GM12878 (cell line): ENCODE measurements around the gene WNT3A. TPM values are rescaled to one million over a fixed set of nuclear protein-coding genes. Genes with fewer than 3 reads are reported as not detected.

Experiments used
- ATAC-seq: fragments of 200-7000 bp; cut with Tn5 transposase; 3 replicates; pipeline ENCODE4 v1.9.1; 2020; ENCODE audit warnings: mild to moderate bottlenecking, moderate library complexity
- BruUV-seq: library from RNA; stranded (reverse); fragments of 400-500 nt; replicated peaks from 2 replicates; lab custom pipeline; 2021; lab: Mats Ljungman, UMichigan
- CTCF ChIA-PET: fragments of 300-600 bp; sonication (Branson Sonifier 250); formaldehyde crosslinking; extraction: SDS; loops from one replicate; lab custom pipeline; 2021; ENCODE audit warnings: inconsistent platforms; lab: Yijun Ruan, JAX
- POLR2A ChIA-PET: fragments of 350-600 bp; formaldehyde crosslinking; extraction: SDS; loops from one replicate; lab custom pipeline; 2021; ENCODE audit warnings: inconsistent platforms; lab: Charles Lee
- RAD21 ChIA-PET: fragments of 300-600 bp; sonication (Branson Sonifier 250); formaldehyde crosslinking; loops from one replicate; lab custom pipeline; 2023; ENCODE audit warnings: antibody characterized with exemption; ENCODE audit not compliant: unreplicated experiment; lab: Charles Lee
- SMC1A ChIA-PET: fragments of 300-600 bp; sonication (Branson Sonifier 250); formaldehyde crosslinking; loops from one replicate; lab custom pipeline; 2023; ENCODE audit not compliant: unreplicated experiment, uncharacterized antibody; lab: Charles Lee
- DNase-seq: peaks from one replicate; pipeline ENCODE4 v3.0.0-alpha.2; 2011; ENCODE audit warnings: low read depth, low spot score
- FAIRE-seq: peaks from 3 replicates; lab custom pipeline; 2011; peaks lifted over from hg19 to GRCh38; lab: Jason Lieb, UNC
- H2AFZ ChIP-seq: 2 replicates; pipeline ENCODE4 v1.6.0; 2011; ENCODE audit warnings: low read depth, low read length, control low read depth; ENCODE audit not compliant: control insufficient read depth
- H3K27ac ChIP-seq: 2 replicates; pipeline ENCODE4 v1.5.1; 2011; ENCODE audit warnings: control low read depth; ENCODE audit not compliant: control insufficient read depth, insufficient read depth
- H3K27me3 ChIP-seq, 2 experiments: replicated peaks in 1 of 2; 2 replicates each; pipeline versions ENCODE4 v1.6.0 to v1.6.1; 2011; ENCODE audit warnings: low read length in 1 of 2; ENCODE audit not compliant: control insufficient read depth in 2 of 2, insufficient read depth in 2 of 2
- H3K36me3 ChIP-seq, 2 experiments: 2 replicates each; pipeline ENCODE4 v1.5.1; 2011; ENCODE audit warnings: low read length in 1 of 2; ENCODE audit not compliant: control insufficient read depth in 2 of 2, insufficient read depth in 2 of 2
- H3K4me1 ChIP-seq: 2 replicates; pipeline ENCODE4 v1.6.1; 2011; ENCODE audit warnings: mild to moderate bottlenecking, low read length, moderate library complexity, mixed read lengths; ENCODE audit not compliant: control insufficient read depth, insufficient read depth
- H3K4me2 ChIP-seq: 2 replicates; pipeline ENCODE4 v1.6.0; 2011; ENCODE audit warnings: control low read depth; ENCODE audit not compliant: control insufficient read depth, insufficient read depth
- H3K4me3 ChIP-seq: fragments of 200-600 bp; sonication (generic); 2 replicates; pipeline ENCODE4 v1.5.1; 2016
- H3K79me2 ChIP-seq: 2 replicates; pipeline ENCODE4 v1.6.0; 2011; ENCODE audit warnings: low read length; ENCODE audit not compliant: control insufficient read depth, insufficient read depth
- H3K9ac ChIP-seq: 2 replicates; pipeline ENCODE4 v1.8.0; 2011; ENCODE audit warnings: low read length, control low read depth, mixed read lengths; ENCODE audit not compliant: control insufficient read depth, insufficient read depth
- H3K9me3 ChIP-seq: replicated peaks from 3 replicates; pipeline ENCODE4 v1.5.1; 2011; ENCODE audit warnings: mild to moderate bottlenecking, low read length; ENCODE audit not compliant: control insufficient read depth, insufficient read depth
- H4K20me1 ChIP-seq: 2 replicates; pipeline ENCODE4 v1.6.0; 2011; ENCODE audit not compliant: control insufficient read depth, insufficient read depth
- BRCA1 ChIP-seq: IDR thresholded peaks from 2 replicates; pipeline ENCODE4 v1.6.1; 2011; ENCODE audit warnings: low read depth, low read length, improper control_type of control experiment
- E4F1 ChIP-seq: fragments of 450-650 bp; IDR thresholded peaks from 2 replicates; pipeline ENCODE4 v1.6.1; 2018; ENCODE audit warnings: borderline replicate concordance, mild to moderate bottlenecking; ENCODE audit not compliant: partially characterized antibody
- MTA3 ChIP-seq: IDR thresholded peaks from 2 replicates; pipeline ENCODE4 v1.6.1; 2012; ENCODE audit warnings: low read length, inconsistent platforms, borderline replicate concordance
- RCOR1 ChIP-seq: conservative IDR thresholded peaks from 2 replicates; pipeline ENCODE4 v1.6.1; 2012; ENCODE audit warnings: low read depth, low read length, improper control_type of control experiment
- SMAD5 ChIP-seq: IDR thresholded peaks from 2 replicates; pipeline ENCODE4 v1.6.1; 2016; ENCODE audit warnings: antibody characterized with exemption, low read depth
- ZNF274 ChIP-seq: IDR thresholded peaks from one replicate; pipeline ENCODE4 v1.8.0; 2011; ENCODE audit not compliant: insufficient read length, insufficient read depth
- WGBS: methylation state at CpG from one replicate; pipeline ENCODE4 v1.1.6; 2016; ENCODE audit warnings: low lambda C conversion rate; ENCODE audit not compliant: insufficient replicate concordance, insufficient coverage; ENCODE audit errors: missing lambda C conversion rate; 5-methylcytosine and 5-hydroxymethylcytosine counted together
- in situ Hi-C: fragments of 300-500 bp; cut with MboI; formaldehyde crosslinking; loops from 9 replicates; pipeline ENCODE4 v1.14.3; 2018; ENCODE audit warnings: mixed read lengths
- intact Hi-C: fragments of 100-400 bp; cut with micrococcal nuclease; formaldehyde crosslinking; loops from one replicate; pipeline ENCODE4 v1.14.2; 2022; ENCODE audit not compliant: unreplicated experiment
- polyA plus RNA-seq, 11 experiments: library from polyadenylated mRNA; depleted of rRNA in 4 of 11; unstranded in 6 of 11; stranded (reverse) in 5 of 11; fragments of >200 nt; fragmentation: Nextera tagmentation in 4 of 11; fragmentation: Illumina TruSeq in 1 of 11; extraction: Ambion mirVana in 4 of 11; extraction: Trizol in 1 of 11; gene quantifications; 1 replicate in 1 of 11; 2 replicates in 10 of 11; pipeline versions ENCODE4 v1.2.1 to v1.2.3, GENCODE V29; 2011 to 2016; ENCODE audit warnings: inconsistent platforms in 2 of 11, missing spikeins in 2 of 11, low read depth in 1 of 11
- total RNA-seq, 4 experiments: library from RNA; depleted of rRNA in 3 of 4; stranded (reverse); fragments of >200 nt in 3 of 4; fragmentation: Illumina TruSeq in 1 of 4; extraction: Trizol in 1 of 4; gene quantifications; 2 replicates each; pipeline versions ENCODE4 v1.2.1 to v1.2.3, GENCODE V29; 2013 to 2021
- TF ChIP-seq, protein P1 (sequence below): IDR thresholded peaks from 2 replicates; pipeline ENCODE4 v1.6.1; 2012; ENCODE audit warnings: low read depth, low read length, improper control_type of control experiment

Gene WNT3A
- total and polyA plus RNA-seq, 10 of the 15 experiments (the other 5 are each of a cell fraction or from before 2014, with no cell fraction given): 0.16 TPM; not detected in 9

GRCh38 chr1:228000416-228000815, 6.4 kb upstream of the WNT3A start:
- no peaks in the 10 kb centered on the region for H3K4me1 ChIP-seq
- ChIA-PET RAD21 (interaction anchor here (1.3 to 3.3 kb wide), 2 partner anchors 135 to 166 kb away, joined by 6 to 34 read pairs; partner anchors contain the start of gene IBA57), SMC1A (interaction anchor here (0.9 to 1.8 kb wide), 2 partner anchors 10 to 24 kb away, joined by 3 to 5 read pairs; no protein-coding TSS in a partner anchor), POLR2A (interaction anchor here (0.5 kb wide), 1 partner anchor 1700 kb away, joined by 6 read pairs; no protein-coding TSS in a partner anchor), CTCF (interaction anchor here (0.9 to 3.7 kb wide), 8 partner anchors 24 to 167 kb away, joined by 3 to 40 read pairs (median 4); partner anchors contain the start of genes GUK1 and IBA57)
- no peak overlapping the region for H3K4me3 ChIP-seq
- no peak for ATAC-seq
- no peak for DNase-seq
- peaks cover 0 to 7% of the 10 kb centered on the region in 2 experiments; a peak in 3 of 4 replicates for H3K27me3 ChIP-seq
- in situ Hi-C loops: no loop called here
- no TSS peak for BruUV-seq
- H3K36me3 ChIP-seq: no peaks in the 10 kb centered on the region
- H3K27ac ChIP-seq: no peak overlapping the region
- intact Hi-C loops: loop anchor here (5.0 kb wide), 1 partner anchor 72 kb away; no protein-coding TSS in a partner anchor
- no peak overlapping the region for H2AFZ ChIP-seq
- no peaks in the 10 kb centered on the region for H3K79me2 ChIP-seq
- H3K9ac ChIP-seq: no peak overlapping the region
- WGBS: 67% methylated on average over 5 of the region's 5 CpGs
- H3K9me3 ChIP-seq: no peaks in the 10 kb centered on the region; the same call in 2 of the 3 replicates
- no peak overlapping the region for H3K4me2 ChIP-seq
- no peaks in the 10 kb centered on the region for H4K20me1 ChIP-seq
- FAIRE-seq: no peak
- TF ChIP-seq ZNF274 (no peak), RCOR1 (no peak)
- TF ChIP-seq, all 136 proteins: peak for 0

- H3K4me3 ChIP-seq: no peak overlapping the region
- intact Hi-C loops: loop anchor here (5.0 kb wide), 1 partner anchor 71 kb away; no protein-coding TSS in a partner anchor
- FAIRE-seq (no peak), DNase-seq (no peak), ATAC-seq (no peak)
- WGBS: 27% methylated on average over 13 of the region's 13 CpGs
- ChIA-PET CTCF (interaction anchor here (1.5 to 1.6 kb wide), 3 partner anchors 76 to 122 kb away, joined by 3 to 5 read pairs (median 4); no protein-coding TSS in a partner anchor), SMC1A (interaction anchor here (0.9 kb wide), 1 partner anchor 23 kb away, joined by 3 read pairs; no protein-coding TSS in a partner anchor), POLR2A (interaction anchor here (0.5 kb wide), 1 partner anchor 1701 kb away, joined by 6 read pairs; no protein-coding TSS in a partner anchor), RAD21 (interaction anchor here (0.8 to 3.3 kb wide), 2 partner anchors 56 to 165 kb away, joined by 3 to 34 read pairs; partner anchors contain the start of gene IBA57)
- H3K27me3 ChIP-seq: peaks cover 0 to 11% of the 10 kb centered on the region in 2 experiments; a peak in 3 of 4 replicates
- H2AFZ ChIP-seq: no peak overlapping the region
- no peaks in the 10 kb centered on the region for H3K79me2 ChIP-seq
- in situ Hi-C loops: no loop called here
- no peaks in the 10 kb centered on the region; the same call in 2 of the 3 replicates for H3K9me3 ChIP-seq
- no peak overlapping the region for H3K9ac ChIP-seq
- H3K36me3 ChIP-seq: no peaks in the 10 kb centered on the region
- H3K27ac ChIP-seq: no peak overlapping the region
- no TSS peak for BruUV-seq
- H3K4me2 ChIP-seq: no peak overlapping the region
- no peaks in the 10 kb centered on the region for H4K20me1 ChIP-seq
- no peaks in the 10 kb centered on the region for H3K4me1 ChIP-seq
- TF ChIP-seq, protein P1, sequence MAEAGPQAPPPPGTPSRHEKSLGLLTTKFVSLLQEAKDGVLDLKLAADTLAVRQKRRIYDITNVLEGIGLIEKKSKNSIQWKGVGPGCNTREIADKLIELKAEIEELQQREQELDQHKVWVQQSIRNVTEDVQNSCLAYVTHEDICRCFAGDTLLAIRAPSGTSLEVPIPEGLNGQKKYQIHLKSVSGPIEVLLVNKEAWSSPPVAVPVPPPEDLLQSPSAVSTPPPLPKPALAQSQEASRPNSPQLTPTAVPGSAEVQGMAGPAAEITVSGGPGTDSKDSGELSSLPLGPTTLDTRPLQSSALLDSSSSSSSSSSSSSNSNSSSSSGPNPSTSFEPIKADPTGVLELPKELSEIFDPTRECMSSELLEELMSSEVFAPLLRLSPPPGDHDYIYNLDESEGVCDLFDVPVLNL: no peak
- no peak for TF ChIP-seq E4F1
- TF ChIP-seq MTA3: no peak
- no peak for TF ChIP-seq BRCA1
- TF ChIP-seq SMAD5: no peak
These were observed 5.8 kb upstream of the WNT3A start for GRCh38 chr1:228000836-228001563.
